ENCODE results near the gene KAT8.
A peak's percentile ranks its signal among the peaks of the same experiment; 100 is the strongest.

Gene KAT8

DNA sequence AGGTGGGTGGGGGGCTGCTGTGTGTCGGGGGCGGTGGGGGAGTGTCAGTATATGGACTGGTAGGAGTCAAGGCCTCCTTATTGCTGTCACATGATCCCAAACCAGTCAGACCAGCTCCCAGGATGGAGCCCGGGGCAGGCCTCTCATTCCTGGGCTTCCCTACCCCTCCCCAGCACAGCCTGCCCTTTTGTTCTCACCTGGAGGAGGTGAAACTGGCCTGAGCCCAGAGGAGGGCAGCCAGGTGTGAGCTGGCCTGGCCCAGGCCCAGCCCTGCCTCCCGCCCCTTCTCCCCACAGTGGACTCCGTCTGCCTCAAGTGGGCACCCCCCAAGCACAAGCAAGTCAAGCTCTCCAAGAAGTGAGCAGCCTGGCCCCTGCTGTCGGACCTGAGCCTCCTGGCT, 13.4 kb downstream of the KAT8 start:
- TF ChIP-seq, protein P1, sequence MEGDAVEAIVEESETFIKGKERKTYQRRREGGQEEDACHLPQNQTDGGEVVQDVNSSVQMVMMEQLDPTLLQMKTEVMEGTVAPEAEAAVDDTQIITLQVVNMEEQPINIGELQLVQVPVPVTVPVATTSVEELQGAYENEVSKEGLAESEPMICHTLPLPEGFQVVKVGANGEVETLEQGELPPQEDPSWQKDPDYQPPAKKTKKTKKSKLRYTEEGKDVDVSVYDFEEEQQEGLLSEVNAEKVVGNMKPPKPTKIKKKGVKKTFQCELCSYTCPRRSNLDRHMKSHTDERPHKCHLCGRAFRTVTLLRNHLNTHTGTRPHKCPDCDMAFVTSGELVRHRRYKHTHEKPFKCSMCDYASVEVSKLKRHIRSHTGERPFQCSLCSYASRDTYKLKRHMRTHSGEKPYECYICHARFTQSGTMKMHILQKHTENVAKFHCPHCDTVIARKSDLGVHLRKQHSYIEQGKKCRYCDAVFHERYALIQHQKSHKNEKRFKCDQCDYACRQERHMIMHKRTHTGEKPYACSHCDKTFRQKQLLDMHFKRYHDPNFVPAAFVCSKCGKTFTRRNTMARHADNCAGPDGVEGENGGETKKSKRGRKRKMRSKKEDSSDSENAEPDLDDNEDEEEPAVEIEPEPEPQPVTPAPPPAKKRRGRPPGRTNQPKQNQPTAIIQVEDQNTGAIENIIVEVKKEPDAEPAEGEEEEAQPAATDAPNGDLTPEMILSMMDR (IDR thresholded peaks at IDR 0.05; ENCODE audit: unreplicated experiment in 3 of 3): no peak
- Mint-ChIP-seq H3K36me3 (ENCODE audit: low read depth) (peaks cover 26% of the 10 kb centered on the region), H3K27ac (peak overlapping the region; percentile 77 to 89 (median 78)), H3K27me3 (ENCODE audit: low read depth) (no peaks in the 10 kb centered on the region), H3K4me1 (peaks cover 12% of the 10 kb centered on the region), H3K9me3 (no peaks in the 10 kb centered on the region), H3K4me3 (peak overlapping the region in 1 of 3 experiments; percentile 25)

DNA sequence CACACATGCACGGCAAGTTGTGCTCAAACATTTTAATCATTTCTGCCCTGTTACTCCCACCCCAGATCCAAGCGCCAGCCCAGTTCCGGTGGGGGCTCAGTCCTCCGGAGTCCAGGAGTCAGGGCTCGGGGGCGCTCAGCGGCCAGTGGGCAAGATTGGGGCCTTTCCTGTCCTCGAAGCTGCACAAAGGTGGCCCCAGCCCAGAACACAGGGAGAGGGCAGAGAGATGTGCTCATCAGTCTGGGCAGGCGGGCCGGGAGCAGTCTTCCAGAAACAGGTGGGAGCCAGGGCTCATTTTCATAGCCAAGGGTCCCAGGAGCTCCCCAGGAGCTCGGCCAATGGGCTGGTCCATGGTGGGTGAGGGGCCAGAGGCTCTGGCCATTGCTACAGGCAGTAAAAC, 14.0 kb downstream of the KAT8 start:
- TF ChIP-seq, protein P1 (IDR thresholded peaks at IDR 0.05; ENCODE audit: unreplicated experiment in 3 of 3): no peak
- Mint-ChIP-seq H3K36me3 (ENCODE audit: low read depth) (peaks cover 21% of the 10 kb centered on the region), H3K9me3 (no peaks in the 10 kb centered on the region), H3K27ac (peak overlapping the region in 2 of 3 experiments; percentile 77 to 89), H3K27me3 (ENCODE audit: low read depth) (no peaks in the 10 kb centered on the region), H3K4me3 (peak overlapping the region in 1 of 3 experiments; percentile 25), H3K4me1 (peaks cover 16% of the 10 kb centered on the region)

DNA sequence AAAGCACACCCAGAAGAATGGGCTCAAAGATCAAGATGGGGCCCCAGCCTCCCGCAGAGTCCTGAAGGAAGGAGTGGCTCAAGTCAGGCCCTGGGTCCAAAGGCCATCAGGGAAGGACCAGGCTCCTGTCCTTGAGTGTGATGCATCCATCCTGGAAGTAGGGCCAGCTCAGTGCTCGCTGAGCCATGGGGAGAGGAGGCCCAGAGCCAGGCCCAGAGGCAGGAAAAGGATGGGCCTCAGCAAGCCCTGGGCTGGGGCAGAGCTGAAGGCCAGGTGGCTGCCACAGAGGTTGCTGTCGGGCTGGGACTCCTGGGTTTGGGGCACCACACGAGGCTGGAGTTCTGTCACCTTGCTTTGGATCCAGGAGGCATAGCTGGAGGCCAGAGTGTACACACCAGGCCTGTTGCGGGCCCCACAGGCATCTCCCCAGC, 14.4 kb downstream of the KAT8 start:
- no peak overlapping the region for H3K4me3 Mint-ChIP-seq
- H3K4me1 Mint-ChIP-seq: peaks cover 16% of the 10 kb centered on the region
- TF ChIP-seq, protein P1 (IDR thresholded peaks at IDR 0.05; ENCODE audit: unreplicated experiment in 3 of 3): no peak
- no peaks in the 10 kb centered on the region for H3K27me3 Mint-ChIP-seq (ENCODE audit: low read depth)
- peak overlapping the region in 1 of 3 experiments; percentile 89 for H3K27ac Mint-ChIP-seq
- H3K9me3 Mint-ChIP-seq: no peaks in the 10 kb centered on the region
- peaks cover 21% of the 10 kb centered on the region for H3K36me3 Mint-ChIP-seq (ENCODE audit: low read depth)

DNA sequence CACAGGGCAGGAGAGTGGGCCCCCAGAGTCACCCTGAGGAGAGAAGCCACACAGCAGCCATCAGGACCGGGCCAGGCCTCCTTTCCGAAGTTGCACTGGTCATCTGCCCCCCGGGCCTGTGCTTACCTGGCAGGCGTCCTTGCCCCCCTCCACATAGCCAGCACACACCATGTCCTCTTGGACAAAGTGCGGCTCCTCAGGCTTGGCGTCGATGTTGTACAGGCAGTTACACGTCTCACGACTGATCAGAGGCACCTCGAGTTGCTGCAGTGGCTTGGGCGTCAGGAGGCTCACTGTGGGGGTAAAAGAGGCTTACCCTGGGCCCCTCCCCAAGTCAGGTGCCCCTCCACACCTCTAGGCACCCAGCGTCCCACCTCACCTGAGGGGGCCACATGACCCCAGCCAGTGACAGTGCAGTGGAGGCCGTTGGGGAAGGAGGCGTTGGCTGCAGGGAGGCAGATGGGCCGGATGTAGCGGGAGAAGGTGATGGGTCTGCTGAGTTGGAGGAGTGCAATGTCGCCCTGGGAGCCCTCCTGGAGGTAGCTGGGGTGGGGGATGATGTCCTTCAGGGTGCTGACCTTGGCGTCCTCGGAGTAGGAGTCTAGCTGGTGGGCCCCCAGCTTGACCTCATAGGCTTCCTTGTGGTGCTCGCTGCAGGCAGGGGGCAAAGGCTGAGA, 15.0 kb downstream of the KAT8 start:
- H3K4me1 Mint-ChIP-seq: peaks cover 16% of the 10 kb centered on the region
- H3K27ac Mint-ChIP-seq: peak overlapping the region in 1 of 3 experiments; percentile 57
- peaks cover 21% of the 10 kb centered on the region for H3K36me3 Mint-ChIP-seq (ENCODE audit: low read depth)
- TF ChIP-seq, protein P1 (IDR thresholded peaks at IDR 0.05; ENCODE audit: unreplicated experiment in 3 of 3): no peak
- no peak overlapping the region for H3K4me3 Mint-ChIP-seq
- no peaks in the 10 kb centered on the region for H3K27me3 Mint-ChIP-seq (ENCODE audit: low read depth)
- no peaks in the 10 kb centered on the region for H3K9me3 Mint-ChIP-seq

DNA sequence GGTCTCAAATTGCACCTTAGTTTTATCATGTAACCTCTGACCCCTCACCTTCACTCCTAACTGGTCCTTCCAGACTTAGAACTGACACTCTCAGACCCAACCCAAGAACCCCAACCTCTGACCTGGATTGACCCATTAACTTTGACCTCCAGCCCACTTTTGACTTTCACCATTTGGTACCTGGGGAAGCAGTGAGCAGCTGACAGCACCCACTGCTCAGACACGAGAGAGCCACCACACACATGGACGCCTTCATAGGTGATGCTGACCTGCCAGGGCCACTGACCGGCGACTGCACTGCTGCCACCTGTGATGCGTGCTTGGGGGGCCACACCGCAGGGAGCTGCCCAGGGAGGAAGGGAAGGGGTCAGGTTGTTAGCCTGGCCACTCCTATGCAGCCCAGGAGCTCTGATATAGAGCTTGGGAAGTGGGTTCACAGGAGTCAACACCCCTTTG, 15.6 kb downstream of the KAT8 start:
- Mint-ChIP-seq H3K4me3 (peak overlapping the region in 1 of 3 experiments; percentile 61), H3K9me3 (no peaks in the 10 kb centered on the region), H3K4me1 (peaks cover 16% of the 10 kb centered on the region), H3K27me3 (ENCODE audit: low read depth) (no peaks in the 10 kb centered on the region), H3K27ac (peak overlapping the region; percentile 14 to 61 (median 57)), H3K36me3 (ENCODE audit: low read depth) (peaks cover 21% of the 10 kb centered on the region)
- TF ChIP-seq, protein P1 (IDR thresholded peaks at IDR 0.05; ENCODE audit: unreplicated experiment in 3 of 3): no peak

All from nephron (organoid).